GM23338 (cell line): Measurements from ENCODE around the gene MPRIP. TPM values are rescaled to one million over a fixed set of nuclear protein-coding genes. Genes with fewer than 3 reads are reported as not detected.

ENCODE experiments used
- ATAC-seq: fragments of 200-7000 bp; cut with Tn5 transposase; 3 replicates; pipeline ENCODE4 v1.9.1; 2020
- DNase-seq: peaks from one replicate; pipeline ENCODE4 v3.0.0-alpha.2; 2015; ENCODE audit warnings: low spot score
- H2AFZ ChIP-seq: fragments of 200-600 bp; sonication (generic); 2 replicates; pipeline ENCODE4 v1.8.0; 2016; ENCODE audit warnings: antibody characterized with exemption, mild to moderate bottlenecking, moderate library complexity
- H3F3A ChIP-seq: fragments of 200-600 bp; sonication (generic); replicated peaks from 2 replicates; pipeline ENCODE4 v1.8.0; 2017; ENCODE audit warnings: antibody characterized with exemption, mixed run types, low read depth
- H3K27ac ChIP-seq: fragments of 200-600 bp; sonication (generic); 2 replicates; pipeline ENCODE4 v1.6.1; 2016; ENCODE audit warnings: low read depth
- H3K27me3 ChIP-seq: fragments of 200-600 bp; sonication (generic); 2 replicates; pipeline ENCODE4 v1.8.0; 2016; ENCODE audit warnings: mild to moderate bottlenecking, mixed run types, moderate library complexity; ENCODE audit not compliant: insufficient read depth
- H3K36me3 ChIP-seq: fragments of 200-600 bp; sonication (generic); 2 replicates; pipeline ENCODE4 v1.8.0; 2016; ENCODE audit warnings: mild to moderate bottlenecking; ENCODE audit not compliant: insufficient read depth
- H3K4me1 ChIP-seq: fragments of 200-600 bp; sonication (generic); 2 replicates; pipeline ENCODE4 v1.8.0; 2016; ENCODE audit warnings: mild to moderate bottlenecking, moderate library complexity; ENCODE audit not compliant: insufficient read depth
- H3K4me2 ChIP-seq: fragments of 200-600 bp; sonication (generic); 2 replicates; pipeline ENCODE4 v1.7.1; 2017; ENCODE audit warnings: mixed run types
- H3K4me3 ChIP-seq: fragments of 200-600 bp; sonication (generic); 2 replicates; pipeline ENCODE4 v1.6.1; 2016; ENCODE audit warnings: mixed run types
- H3K79me2 ChIP-seq: fragments of 200-600 bp; sonication (generic); replicated peaks from 2 replicates; pipeline ENCODE4 v1.8.0; 2017; ENCODE audit warnings: mild to moderate bottlenecking; ENCODE audit not compliant: insufficient read depth
- H3K9me2 ChIP-seq: fragments of 200-600 bp; sonication (generic); 2 replicates; pipeline ENCODE4 v1.8.0; 2017; ENCODE audit not compliant: insufficient read depth
- H4K20me1 ChIP-seq: fragments of 200-600 bp; sonication (generic); replicated peaks from 2 replicates; pipeline ENCODE4 v1.8.0; 2017; ENCODE audit warnings: mild to moderate bottlenecking; ENCODE audit not compliant: insufficient read depth
- H3K27ac Mint-ChIP-seq: 2 replicates; pipeline ENCODE4 v1.8.0; 2020; ENCODE audit warnings: inconsistent platforms, mild to moderate bottlenecking, moderate library complexity, mixed read lengths
- H3K27me3 Mint-ChIP-seq: 3 replicates; pipeline ENCODE4 v1.8.0; 2022; ENCODE audit warnings: low read depth, mild to moderate bottlenecking, moderate library complexity, mixed read lengths, inconsistent platforms; ENCODE audit not compliant: insufficient read depth, poor library complexity
- H3K36me3 Mint-ChIP-seq: 3 replicates; pipeline ENCODE4 v1.8.0; 2021; ENCODE audit warnings: low read depth, mild to moderate bottlenecking, inconsistent platforms, moderate library complexity, mixed read lengths
- H3K4me1 Mint-ChIP-seq: 3 replicates; pipeline ENCODE4 v1.8.0; 2020; ENCODE audit warnings: mild to moderate bottlenecking, inconsistent platforms, mixed read lengths
- H3K4me3 Mint-ChIP-seq: 3 replicates; pipeline ENCODE4 v1.8.0; 2021; ENCODE audit warnings: moderate library complexity, mild to moderate bottlenecking, inconsistent platforms, mixed read lengths
- H3K9me3 Mint-ChIP-seq: 3 replicates; pipeline ENCODE4 v1.8.0; 2020; ENCODE audit warnings: moderate library complexity, mild to moderate bottlenecking, inconsistent platforms, mixed read lengths
- CREB1 ChIP-seq: fragments of 250-450 bp; sonication (Bioruptor Pico); IDR thresholded peaks from 2 replicates; pipeline ENCODE4 v1.5.0; 2020; ENCODE audit warnings: low read depth, mild to moderate bottlenecking, moderate library complexity
- EZH2 ChIP-seq: fragments of 200-600 bp; sonication (generic); IDR thresholded peaks from one replicate; pipeline ENCODE4 v1.8.0; 2017; ENCODE audit warnings: antibody characterized with exemption, mild to moderate bottlenecking, low read depth; ENCODE audit not compliant: unreplicated experiment
- EZH2phosphoT487 ChIP-seq: fragments of 200-600 bp; sonication (generic); IDR thresholded peaks from one replicate; pipeline ENCODE4 v1.8.1; 2018; ENCODE audit warnings: antibody characterized with exemption; ENCODE audit not compliant: unreplicated experiment
- JUNB ChIP-seq: IDR thresholded peaks from one replicate; pipeline ENCODE4 v1.6.1; 2016; ENCODE audit warnings: antibody characterized with exemption; ENCODE audit not compliant: unreplicated experiment
- NANOG ChIP-seq: IDR thresholded peaks from 2 replicates; pipeline ENCODE4 v1.6.1; 2016; ENCODE audit warnings: antibody characterized with exemption, borderline replicate concordance
- ZNF331 ChIP-seq: fragments of 250-450 bp; sonication (Bioruptor Pico); IDR thresholded peaks from 2 replicates; pipeline ENCODE4 v1.5.0; 2020; ENCODE audit warnings: low read depth, mild to moderate bottlenecking, moderate library complexity
- polyA plus RNA-seq: library from polyadenylated mRNA; unstranded; fragments of >200 nt; fragmentation: Nextera tagmentation; extraction: Ambion mirVana; gene quantifications from 2 replicates; pipeline ENCODE4 v1.2.1, GENCODE V29; 2016
- total RNA-seq: library from RNA; depleted of rRNA; stranded (reverse); fragments of >200 nt; shearing (Covaris generic); gene quantifications from 2 replicates; pipeline ENCODE4 v1.2.3, GENCODE V29; 2014
- TF ChIP-seq, protein P1 (sequence below), 2 experiments: fragments of 200-600 bp in 1 of 2; sonication (generic) in 1 of 2; conservative IDR thresholded peaks; 2 replicates each; pipeline versions ENCODE4 v1.5.1 to v1.6.1; 2016 to 2017; ENCODE audit warnings: antibody characterized with exemption in 2 of 2, low read depth in 2 of 2, mild to moderate bottlenecking in 2 of 2, moderate library complexity in 1 of 2
- TF ChIP-seq, protein P2 (sequence below): IDR thresholded peaks from 2 replicates; pipeline ENCODE4 v1.6.1; 2016; ENCODE audit warnings: antibody characterized with exemption
- TF ChIP-seq, protein P3 (sequence below): IDR thresholded peaks from one replicate; pipeline ENCODE4 v1.6.1; 2018; ENCODE audit warnings: antibody characterized with exemption; ENCODE audit not compliant: unreplicated experiment

Gene MPRIP
- total and polyA plus RNA-seq, 2 experiments from 2014 or later = 39.3 to 113 TPM

DNA sequence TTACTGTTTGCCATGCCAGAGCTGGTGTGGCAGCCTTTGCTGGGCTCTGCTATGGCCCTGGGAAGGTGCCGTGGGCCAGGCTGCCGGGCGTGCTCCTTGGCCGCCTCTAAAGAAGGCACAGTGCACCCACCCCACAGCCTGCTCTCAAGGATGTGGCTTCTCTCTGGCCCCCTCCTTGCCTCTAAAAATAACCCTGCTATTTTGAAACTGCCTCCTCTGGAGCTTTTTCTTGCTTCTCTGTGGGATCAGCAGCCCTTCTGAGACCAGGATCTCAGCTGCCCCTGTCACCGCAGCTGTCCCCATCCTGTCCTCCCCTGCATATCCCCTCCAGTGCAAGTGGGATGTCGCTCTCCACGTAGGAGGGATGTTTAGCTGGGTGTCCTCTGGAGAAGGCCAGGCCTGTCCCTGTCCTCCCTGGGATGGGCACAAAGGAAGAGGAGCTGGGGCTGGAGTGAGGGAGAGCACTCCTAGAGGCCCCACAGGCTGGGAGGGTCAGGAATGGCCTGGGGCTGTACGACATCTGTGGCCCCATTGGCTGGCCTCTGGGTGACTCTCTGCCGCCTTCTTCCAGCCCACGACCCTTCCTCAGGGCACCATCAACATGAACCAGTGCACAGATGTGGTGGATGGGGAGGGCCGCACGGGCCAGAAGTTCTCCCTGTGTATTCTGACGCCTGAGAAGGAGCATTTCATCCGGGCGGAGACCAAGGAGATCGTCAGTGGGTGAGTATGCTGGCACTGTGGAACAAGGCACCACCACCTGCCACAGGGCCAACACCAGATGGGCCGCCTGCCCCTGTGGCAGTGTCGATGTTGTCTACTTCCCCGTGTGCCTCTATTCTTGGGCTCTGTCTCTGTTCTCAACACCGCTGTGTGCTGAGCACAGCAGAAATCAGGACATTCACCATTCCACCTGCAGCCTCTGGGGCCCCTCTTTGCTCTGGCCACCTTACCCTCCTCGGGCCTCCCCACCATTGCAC is 84.2 kb downstream of the MPRIP start:
- Histone ChIP-seq H2AFZ (no peak overlapping the region), H3K9me2 (no peaks in the 10 kb centered on the region), H3K27ac (no peak overlapping the region), H3K4me3 (no peak overlapping the region), H3K4me1 (no peaks in the 10 kb centered on the region), H3K79me2 (peaks cover 23% of the 10 kb centered on the region), H3F3A (no peaks in the 10 kb centered on the region), H3K36me3 (no peaks in the 10 kb centered on the region), H3K27me3 (no peaks in the 10 kb centered on the region), H4K20me1 (peaks cover 18% of the 10 kb centered on the region; the same call in 1 of the 2 replicates), H3K4me2 (no peak overlapping the region)
- Mint-ChIP-seq H3K27me3 (peaks cover 5% of the 10 kb centered on the region), H3K9me3 (no peaks in the 10 kb centered on the region), H3K4me3 (no peak overlapping the region), H3K36me3 (peaks cover 2% of the 10 kb centered on the region; the same call in 1 of the 3 replicates), H3K27ac (no peak overlapping the region), H3K4me1 (peaks cover 7% of the 10 kb centered on the region)
- TF ChIP-seq NANOG = no peak
- no peak for TF ChIP-seq CREB1 (CRISPR knock-in tag)
- TF ChIP-seq EZH2 = no peak
- TF ChIP-seq, protein P1, sequence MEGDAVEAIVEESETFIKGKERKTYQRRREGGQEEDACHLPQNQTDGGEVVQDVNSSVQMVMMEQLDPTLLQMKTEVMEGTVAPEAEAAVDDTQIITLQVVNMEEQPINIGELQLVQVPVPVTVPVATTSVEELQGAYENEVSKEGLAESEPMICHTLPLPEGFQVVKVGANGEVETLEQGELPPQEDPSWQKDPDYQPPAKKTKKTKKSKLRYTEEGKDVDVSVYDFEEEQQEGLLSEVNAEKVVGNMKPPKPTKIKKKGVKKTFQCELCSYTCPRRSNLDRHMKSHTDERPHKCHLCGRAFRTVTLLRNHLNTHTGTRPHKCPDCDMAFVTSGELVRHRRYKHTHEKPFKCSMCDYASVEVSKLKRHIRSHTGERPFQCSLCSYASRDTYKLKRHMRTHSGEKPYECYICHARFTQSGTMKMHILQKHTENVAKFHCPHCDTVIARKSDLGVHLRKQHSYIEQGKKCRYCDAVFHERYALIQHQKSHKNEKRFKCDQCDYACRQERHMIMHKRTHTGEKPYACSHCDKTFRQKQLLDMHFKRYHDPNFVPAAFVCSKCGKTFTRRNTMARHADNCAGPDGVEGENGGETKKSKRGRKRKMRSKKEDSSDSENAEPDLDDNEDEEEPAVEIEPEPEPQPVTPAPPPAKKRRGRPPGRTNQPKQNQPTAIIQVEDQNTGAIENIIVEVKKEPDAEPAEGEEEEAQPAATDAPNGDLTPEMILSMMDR (conservative IDR thresholded peaks at IDR 0.05; ENCODE audit: low read depth in 2 of 2) = no peak
- TF ChIP-seq JUNB = no peak
- TF ChIP-seq, protein P2, sequence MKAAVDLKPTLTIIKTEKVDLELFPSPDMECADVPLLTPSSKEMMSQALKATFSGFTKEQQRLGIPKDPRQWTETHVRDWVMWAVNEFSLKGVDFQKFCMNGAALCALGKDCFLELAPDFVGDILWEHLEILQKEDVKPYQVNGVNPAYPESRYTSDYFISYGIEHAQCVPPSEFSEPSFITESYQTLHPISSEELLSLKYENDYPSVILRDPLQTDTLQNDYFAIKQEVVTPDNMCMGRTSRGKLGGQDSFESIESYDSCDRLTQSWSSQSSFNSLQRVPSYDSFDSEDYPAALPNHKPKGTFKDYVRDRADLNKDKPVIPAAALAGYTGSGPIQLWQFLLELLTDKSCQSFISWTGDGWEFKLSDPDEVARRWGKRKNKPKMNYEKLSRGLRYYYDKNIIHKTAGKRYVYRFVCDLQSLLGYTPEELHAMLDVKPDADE = no peak
- TF ChIP-seq, protein P3, sequence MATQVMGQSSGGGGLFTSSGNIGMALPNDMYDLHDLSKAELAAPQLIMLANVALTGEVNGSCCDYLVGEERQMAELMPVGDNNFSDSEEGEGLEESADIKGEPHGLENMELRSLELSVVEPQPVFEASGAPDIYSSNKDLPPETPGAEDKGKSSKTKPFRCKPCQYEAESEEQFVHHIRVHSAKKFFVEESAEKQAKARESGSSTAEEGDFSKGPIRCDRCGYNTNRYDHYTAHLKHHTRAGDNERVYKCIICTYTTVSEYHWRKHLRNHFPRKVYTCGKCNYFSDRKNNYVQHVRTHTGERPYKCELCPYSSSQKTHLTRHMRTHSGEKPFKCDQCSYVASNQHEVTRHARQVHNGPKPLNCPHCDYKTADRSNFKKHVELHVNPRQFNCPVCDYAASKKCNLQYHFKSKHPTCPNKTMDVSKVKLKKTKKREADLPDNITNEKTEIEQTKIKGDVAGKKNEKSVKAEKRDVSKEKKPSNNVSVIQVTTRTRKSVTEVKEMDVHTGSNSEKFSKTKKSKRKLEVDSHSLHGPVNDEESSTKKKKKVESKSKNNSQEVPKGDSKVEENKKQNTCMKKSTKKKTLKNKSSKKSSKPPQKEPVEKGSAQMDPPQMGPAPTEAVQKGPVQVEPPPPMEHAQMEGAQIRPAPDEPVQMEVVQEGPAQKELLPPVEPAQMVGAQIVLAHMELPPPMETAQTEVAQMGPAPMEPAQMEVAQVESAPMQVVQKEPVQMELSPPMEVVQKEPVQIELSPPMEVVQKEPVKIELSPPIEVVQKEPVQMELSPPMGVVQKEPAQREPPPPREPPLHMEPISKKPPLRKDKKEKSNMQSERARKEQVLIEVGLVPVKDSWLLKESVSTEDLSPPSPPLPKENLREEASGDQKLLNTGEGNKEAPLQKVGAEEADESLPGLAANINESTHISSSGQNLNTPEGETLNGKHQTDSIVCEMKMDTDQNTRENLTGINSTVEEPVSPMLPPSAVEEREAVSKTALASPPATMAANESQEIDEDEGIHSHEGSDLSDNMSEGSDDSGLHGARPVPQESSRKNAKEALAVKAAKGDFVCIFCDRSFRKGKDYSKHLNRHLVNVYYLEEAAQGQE = no peak
- no peak for TF ChIP-seq EZH2phosphoT487
- TF ChIP-seq ZNF331 (CRISPR knock-in tag) = no peak
- ATAC-seq = no peak
- DNase-seq = no peak
